Spleen (tissue), 7 donors: Measurements from ENCODE around the gene GPR85.

Experiments used
- CTCF ChIP-seq, 11 experiments: fragments of 200-600 bp in 7 of 11; fragments of 450-650 bp in 4 of 11; sonication (generic) in 4 of 11; IDR thresholded peaks in 8 of 11; conservative IDR thresholded peaks in 3 of 11; 1 replicate in 7 of 11; 2 replicates in 4 of 11; pipeline versions ENCODE4 v1.4.0 to v1.8.0; 2016 to 2021; ENCODE audit warnings: antibody characterized with exemption in 11 of 11, inconsistent platforms in 4 of 11, mild to moderate bottlenecking in 1 of 11
- POLR2A ChIP-seq, 3 donors: fragments of 450-650 bp; IDR thresholded peaks; one replicate each; pipeline ENCODE4 v1.5.1; 2017; ENCODE audit warnings: antibody characterized with exemption in 3 of 3, mild to moderate bottlenecking in 1 of 3
- donor health status: DM: no; HTN: no; CAD: no; lungs with moderate emphysema.
- donor health status: DM: no; HTN: no; CAD: no.
- donor health status: DM: no; HTN: no; CAD: no.

- TF ChIP-seq CTCF (IDR thresholded peaks at IDR 0.05 in 8 of 11, conservative IDR thresholded peaks at IDR 0.05 in 3 of 11): no peak
- TF ChIP-seq POLR2A (IDR thresholded peaks at IDR 0.05): no peak
Measured at GRCh38 chr7:113084496-113085172, 2.0 kb downstream of the GPR85 start.
